GM23248 (cell line): ENCODE data around the gene PRKCE. TPM values are rescaled to one million over a fixed set of nuclear protein-coding genes. Genes with fewer than 3 reads are reported as not detected.

Experiments
- DNase-seq: peaks from one replicate; pipeline ENCODE4 v3.0.0-alpha.2; 2015
- H2AFZ ChIP-seq: fragments of 200-600 bp; sonication (generic); 2 replicates; pipeline ENCODE4 v1.6.1; 2016; ENCODE audit warnings: antibody characterized with exemption
- H3F3A ChIP-seq: fragments of 200-600 bp; sonication (generic); 2 replicates; pipeline ENCODE4 v1.6.1; 2016; ENCODE audit warnings: mild to moderate bottlenecking, antibody characterized with exemption, mixed run types; ENCODE audit not compliant: insufficient read depth
- H3K27ac ChIP-seq: fragments of 200-600 bp; sonication (generic); 2 replicates; pipeline ENCODE4 v1.5.1; 2016; ENCODE audit warnings: mild to moderate bottlenecking
- H3K27me3 ChIP-seq: fragments of 200-600 bp; sonication (generic); replicated peaks from 2 replicates; pipeline ENCODE4 v1.6.1; 2016; ENCODE audit warnings: mild to moderate bottlenecking; ENCODE audit not compliant: insufficient read depth
- H3K36me3 ChIP-seq: fragments of 200-600 bp; sonication (generic); 2 replicates; pipeline ENCODE4 v1.6.1; 2016; ENCODE audit warnings: low read depth, mild to moderate bottlenecking
- H3K4me1 ChIP-seq: fragments of 200-600 bp; sonication (generic); 2 replicates; pipeline ENCODE4 v1.6.1; 2016; ENCODE audit warnings: mild to moderate bottlenecking; ENCODE audit not compliant: insufficient read depth
- H3K4me2 ChIP-seq: fragments of 200-600 bp; sonication (generic); one replicate; pipeline ENCODE4 v1.6.1; 2016; ENCODE audit warnings: mild to moderate bottlenecking; ENCODE audit not compliant: unreplicated experiment
- H3K4me3 ChIP-seq: fragments of 200-600 bp; sonication (generic); 2 replicates; pipeline ENCODE4 v1.5.1; 2016; ENCODE audit warnings: mild to moderate bottlenecking
- H3K79me2 ChIP-seq: fragments of 200-600 bp; sonication (generic); 2 replicates; pipeline ENCODE4 v1.6.1; 2016; ENCODE audit warnings: mild to moderate bottlenecking; ENCODE audit not compliant: insufficient read depth
- H3K9ac ChIP-seq: fragments of 200-600 bp; sonication (generic); 2 replicates; pipeline ENCODE4 v1.6.1; 2016; ENCODE audit warnings: mild to moderate bottlenecking
- H3K9me2 ChIP-seq: fragments of 200-600 bp; sonication (generic); 2 replicates; pipeline ENCODE4 v1.6.1; 2016; ENCODE audit warnings: mixed run types, mild to moderate bottlenecking, moderate library complexity; ENCODE audit not compliant: insufficient read depth
- H3K9me3 ChIP-seq: fragments of 200-600 bp; sonication (generic); one replicate; pipeline ENCODE4 v1.6.1; 2017; ENCODE audit warnings: low read depth
- H4K20me1 ChIP-seq: fragments of 200-600 bp; sonication (generic); 2 replicates; pipeline ENCODE4 v1.6.0; 2016; ENCODE audit not compliant: insufficient read depth
- EZH2 ChIP-seq: fragments of 200-600 bp; sonication (generic); IDR thresholded peaks from 2 replicates; pipeline ENCODE4 v1.6.1; 2018; ENCODE audit warnings: antibody characterized with exemption, mild to moderate bottlenecking; ENCODE audit not compliant: insufficient read depth, poor library complexity, severe bottlenecking
- EZH2phosphoT487 ChIP-seq: fragments of 200-600 bp; sonication (generic); IDR thresholded peaks from 2 replicates; pipeline ENCODE4 v1.6.1; 2018; ENCODE audit warnings: antibody characterized with exemption, moderate library complexity, mild to moderate bottlenecking, low read depth; ENCODE audit not compliant: insufficient read depth
- WGBS, 2 experiments: methylation state at CpG; one replicate each; pipeline ENCODE4 v1.1.6; 2015 to 2017; ENCODE audit warnings: low lambda C conversion rate in 2 of 2, low coverage in 1 of 2; ENCODE audit errors: missing lambda C conversion rate in 2 of 2; 5-methylcytosine and 5-hydroxymethylcytosine counted together
- in situ Hi-C: fragments of 300-500 bp; cut with MboI; formaldehyde crosslinking; loops from 2 replicates; pipeline ENCODE4 v1.15.0; 2020
- polyA plus RNA-seq: library from polyadenylated mRNA; unstranded; fragments of >200 nt; fragmentation: Nextera tagmentation; extraction: Ambion mirVana; gene quantifications from 2 replicates; pipeline ENCODE4 v1.2.1, GENCODE V29; 2016
- total RNA-seq: library from RNA; depleted of rRNA; stranded (reverse); fragments of >200 nt; shearing (Covaris generic); gene quantifications from 2 replicates; pipeline ENCODE4 v1.2.3, GENCODE V29; 2014

The PRKCE gene
- total and polyA plus RNA-seq, 2 experiments from 2014 or later, result 5.9 to 7.0 TPM

- Histone ChIP-seq H3K9ac (no peak overlapping the region), H3K79me2 (no peaks in the 10 kb centered on the region), H3K4me1 (peaks cover 40% of the 10 kb centered on the region), H3K27me3 (no peaks in the 10 kb centered on the region), H3F3A (peaks cover 25% of the 10 kb centered on the region), H3K4me2 (no peak overlapping the region), H3K9me3 (no peaks in the 10 kb centered on the region), H4K20me1 (no peaks in the 10 kb centered on the region), H3K36me3 (no peaks in the 10 kb centered on the region), H3K9me2 (no peaks in the 10 kb centered on the region), H2AFZ (no peak overlapping the region), H3K4me3 (no peak overlapping the region), H3K27ac (no peak overlapping the region)
- no peak for DNase-seq
- in situ Hi-C loops, result no loop called here
- no peak for TF ChIP-seq EZH2
- no peak for TF ChIP-seq EZH2phosphoT487
Measured at GRCh38 chr2:46077522-46078107, 426.1 kb downstream of the PRKCE start.

- Histone ChIP-seq H3K27me3 (no peaks in the 10 kb centered on the region), H3F3A (peaks cover 20% of the 10 kb centered on the region), H3K9me3 (no peaks in the 10 kb centered on the region), H3K9me2 (no peaks in the 10 kb centered on the region), H3K36me3 (no peaks in the 10 kb centered on the region), H3K79me2 (no peaks in the 10 kb centered on the region), H3K4me1 (peaks cover 26% of the 10 kb centered on the region), H3K4me2 (no peak overlapping the region), H2AFZ (no peak overlapping the region), H3K9ac (no peak overlapping the region), H3K27ac (no peak overlapping the region), H4K20me1 (no peaks in the 10 kb centered on the region), H3K4me3 (no peak overlapping the region)
- 94 to 96% methylated on average over 4 of the region's 4 CpGs for WGBS, 2 experiments
- in situ Hi-C loops, result loop anchor here (10.0 kb wide), 1 partner anchor 215 kb away; the partner anchor contains the start of gene EPAS1
- DNase-seq, result no peak
- TF ChIP-seq EZH2 (no peak), EZH2phosphoT487 (no peak)
Measured at GRCh38 chr2:46079985-46080560, 428.6 kb downstream of the PRKCE start.

GRCh38 chr2:46082531-46083485 lies 431.3 kb downstream of the PRKCE start:
- Histone ChIP-seq H3K4me3 (no peak overlapping the region), H3K36me3 (no peaks in the 10 kb centered on the region; the same call in 1 of the 2 replicates), H3K27ac (peak overlapping the region; percentile 67), H3K79me2 (no peaks in the 10 kb centered on the region), H3K4me1 (peaks cover 14% of the 10 kb centered on the region; the same call in 1 of the 2 replicates), H4K20me1 (no peaks in the 10 kb centered on the region), H2AFZ (no peak overlapping the region), H3K9me2 (no peaks in the 10 kb centered on the region), H3K9ac (no peak overlapping the region), H3K27me3 (no peaks in the 10 kb centered on the region), H3K4me2 (peak overlapping the region; percentile 1), H3F3A (peaks cover 20% of the 10 kb centered on the region), H3K9me3 (no peaks in the 10 kb centered on the region)
- 61 to 62% methylated on average over 14 of the region's 14 CpGs for WGBS, 2 experiments
- TF ChIP-seq EZH2, result no peak
- peak; percentile 90 for DNase-seq
- in situ Hi-C loops, result loop anchor here (10.0 kb wide), 1 partner anchor 212 kb away; the partner anchor contains the start of gene EPAS1

GRCh38 chr2:46086578-46087070 lies 435.1 kb downstream of the PRKCE start:
- TF ChIP-seq EZH2, result no peak
- no peak for TF ChIP-seq EZH2phosphoT487
- in situ Hi-C loops, result loop anchor here (10.0 kb wide), 1 partner anchor 208 kb away; the partner anchor contains the start of gene EPAS1
- Histone ChIP-seq H3K27me3 (no peaks in the 10 kb centered on the region), H3K4me1 (peaks cover 14% of the 10 kb centered on the region; the same call in 1 of the 2 replicates), H3K27ac (no peak overlapping the region), H2AFZ (no peak overlapping the region), H3K36me3 (no peaks in the 10 kb centered on the region; the same call in 1 of the 2 replicates), H4K20me1 (no peaks in the 10 kb centered on the region), H3K4me2 (no peak overlapping the region), H3F3A (peaks cover 20% of the 10 kb centered on the region), H3K9me3 (no peaks in the 10 kb centered on the region), H3K9ac (no peak overlapping the region), H3K4me3 (no peak overlapping the region), H3K79me2 (no peaks in the 10 kb centered on the region), H3K9me2 (no peaks in the 10 kb centered on the region)
- 85 to 91% methylated on average over 6 of the region's 6 CpGs for WGBS, 2 experiments
- DNase-seq, result no peak
